ENCODE data around the gene RPS28. TPM values are rescaled to one million over a fixed set of nuclear protein-coding genes. Genes with fewer than 3 reads are reported as not detected.
A peak's percentile ranks its signal among the peaks of the same experiment; 100 is the strongest.
"Not testable (repeated sequence)": the region's sequence is repeated elsewhere in the genome, so short reads cannot be mapped to it uniquely, and the experiment has no call there.

RPS28 gene
- total RNA-seq, 2 experiments from 2014 or later, result 2,814 to 3,007 TPM

DNA sequence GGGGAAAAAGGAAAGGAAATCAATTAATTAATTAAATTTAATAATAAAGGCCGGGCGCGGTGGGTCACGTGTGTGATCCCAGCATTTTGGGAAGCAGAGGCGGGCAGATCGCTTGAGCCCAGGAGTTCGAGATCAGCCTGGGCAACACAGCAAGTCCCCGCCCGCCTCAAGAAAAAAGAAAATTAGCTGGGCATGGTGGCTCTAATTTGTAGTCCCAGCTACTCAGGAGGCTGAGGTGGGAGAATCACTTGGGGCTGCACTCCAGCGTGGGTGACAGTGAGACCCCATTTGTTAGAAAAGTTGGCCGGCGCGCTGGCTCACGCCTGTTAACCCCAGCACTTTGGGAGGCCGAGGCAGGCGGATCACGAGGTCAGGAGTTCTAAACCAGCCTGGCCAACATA, 12.4 kb upstream of the RPS28 start:
- Mint-ChIP-seq H3K9me3 (no peaks in the 10 kb centered on the region), H3K27me3 (ENCODE audit: low read depth) (no peaks in the 10 kb centered on the region), H3K4me1 (ENCODE audit: low read depth) (peaks cover 39% of the 10 kb centered on the region), H3K4me3 (peak overlapping the region; percentile 94), H3K36me3 (ENCODE audit: low read depth) (peaks cover 28% of the 10 kb centered on the region), H3K27ac (peak overlapping the region; percentile 90)
- DNase-seq, result no peak
- intact Hi-C loops (cut with micrococcal nuclease), result loop anchor here (1.0 to 5.0 kb wide), 2 partner anchors 12 to 42 kb away; partner anchors contain the start of genes NDUFA7 and RPS28
- CTCF ChIA-PET, result no interaction called here

DNA sequence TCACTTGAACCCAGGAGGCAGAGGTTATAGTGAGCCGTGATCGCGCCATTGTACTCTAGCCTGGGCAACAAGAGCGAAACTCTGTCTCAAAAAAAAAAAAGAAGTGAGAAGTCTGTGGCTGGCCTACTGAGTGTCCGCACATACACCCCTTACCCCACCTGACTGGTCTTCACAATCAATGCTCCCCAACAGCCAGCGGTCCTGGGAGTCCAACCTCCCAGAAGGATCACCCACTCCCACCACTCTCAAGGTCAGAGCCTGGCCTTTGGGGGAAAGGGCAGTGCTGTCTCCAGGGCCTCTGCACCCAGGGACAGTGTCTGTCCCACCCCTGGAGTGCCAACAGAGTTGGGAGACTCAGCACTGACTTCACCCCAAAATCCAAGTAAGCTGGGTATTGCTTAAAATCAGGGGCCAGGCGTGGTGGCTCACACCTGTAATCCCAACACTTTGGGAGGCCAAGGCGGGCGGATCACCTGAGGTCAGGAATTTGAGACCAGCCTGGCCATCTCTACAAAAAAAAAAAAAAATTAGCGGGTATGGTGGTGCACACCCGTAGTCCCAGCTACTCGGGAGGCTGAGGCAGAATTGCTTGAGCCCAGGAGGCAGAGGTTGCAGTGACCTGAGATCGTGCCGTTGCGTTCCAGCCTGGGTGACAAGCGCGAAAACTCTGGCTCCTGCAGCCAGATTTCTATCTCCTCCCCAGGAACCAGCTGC, 10.8 kb upstream of the RPS28 start:
- intact Hi-C loops (cut with micrococcal nuclease), result no loop called here
- H3K36me3 Mint-ChIP-seq (ENCODE audit: low read depth), result peaks cover 27% of the 10 kb centered on the region
- H3K4me1 Mint-ChIP-seq (ENCODE audit: low read depth), result peaks cover 35% of the 10 kb centered on the region
- no peaks in the 10 kb centered on the region for H3K9me3 Mint-ChIP-seq
- no peaks in the 10 kb centered on the region for H3K27me3 Mint-ChIP-seq (ENCODE audit: low read depth)
- no peak overlapping the region for H3K27ac Mint-ChIP-seq
- H3K4me3 Mint-ChIP-seq, result no peak overlapping the region
- CTCF ChIA-PET, result no interaction called here
- no peak for DNase-seq

DNA sequence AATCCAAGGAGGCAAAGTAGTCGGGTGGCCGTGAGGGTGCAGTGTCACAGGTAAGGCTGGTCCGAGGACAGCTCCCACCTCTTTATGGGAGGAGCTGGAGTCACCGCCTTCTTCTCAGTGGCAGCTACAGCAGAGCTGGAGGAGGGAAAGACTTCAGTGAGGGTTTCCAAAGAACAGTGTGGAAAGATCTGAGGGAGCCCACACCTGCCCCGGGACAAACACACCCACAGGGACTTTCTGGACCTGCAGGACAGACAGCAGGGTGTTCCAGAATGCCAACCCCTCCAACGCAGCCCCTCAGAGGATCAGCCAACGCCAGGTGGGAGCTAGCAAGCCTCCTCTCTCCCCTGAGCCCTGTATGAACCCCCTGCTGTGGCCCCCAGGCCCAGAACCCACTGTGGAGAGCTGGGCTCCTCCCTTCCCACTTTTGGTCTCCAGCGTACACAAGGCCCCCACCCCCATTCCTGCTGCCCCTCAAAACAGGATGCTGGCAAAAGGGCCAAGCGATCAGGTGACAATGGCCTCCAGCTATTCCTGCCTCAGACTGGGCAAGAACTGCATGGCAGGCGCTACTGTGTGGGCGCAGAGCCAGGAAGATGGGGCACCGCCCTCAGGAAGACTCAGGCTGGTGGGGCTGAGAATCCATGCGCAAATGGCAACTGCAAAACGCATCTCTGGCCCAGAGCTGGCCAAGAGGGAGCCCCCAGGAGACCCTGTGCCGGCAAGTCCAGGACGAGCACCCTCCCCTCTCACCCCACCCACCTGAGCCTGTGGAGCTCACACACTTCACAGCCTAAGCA, 9.6 kb upstream of the RPS28 start:
- Mint-ChIP-seq H3K27me3 (ENCODE audit: low read depth) (no peaks in the 10 kb centered on the region), H3K27ac (no peak overlapping the region), H3K36me3 (ENCODE audit: low read depth) (peaks cover 28% of the 10 kb centered on the region), H3K4me3 (no peak overlapping the region), H3K9me3 (no peaks in the 10 kb centered on the region), H3K4me1 (ENCODE audit: low read depth) (peaks cover 26% of the 10 kb centered on the region)
- intact Hi-C loops (cut with micrococcal nuclease), result no loop called here
- CTCF ChIA-PET, result no interaction called here
- DNase-seq, result peak; percentile 0

DNA sequence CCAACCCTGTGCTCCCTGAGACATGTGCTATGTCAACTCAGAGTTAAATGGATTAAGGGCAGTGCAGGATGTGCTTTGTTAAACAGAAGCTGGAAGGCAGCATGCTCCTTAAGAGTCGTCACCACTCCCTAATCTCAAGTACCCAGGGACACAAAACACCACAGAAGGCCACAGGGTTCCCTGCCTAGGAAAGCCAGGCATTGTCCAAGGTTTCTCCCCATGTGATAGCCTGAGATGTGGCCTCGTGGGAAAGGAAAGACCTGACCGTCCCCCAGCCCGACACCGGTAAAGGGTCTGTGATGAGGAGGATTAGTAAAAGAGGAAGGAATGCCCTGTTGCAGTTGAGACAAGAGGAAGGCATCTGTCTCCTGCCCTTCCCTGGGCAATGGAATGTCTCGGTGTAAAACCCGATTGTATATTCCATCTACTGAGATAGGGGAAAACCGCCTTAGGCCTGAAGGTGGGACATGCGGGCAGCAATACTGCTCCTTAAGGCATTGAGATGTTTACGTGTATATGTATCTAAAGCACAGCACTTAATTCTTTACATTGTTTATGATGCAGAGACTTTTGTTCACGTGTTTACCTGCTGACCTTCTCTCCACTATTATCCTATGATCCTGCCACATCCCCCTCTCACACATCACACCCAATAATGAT, 6.2 kb upstream of the RPS28 start:
- H3K9me3 Mint-ChIP-seq; H3K4me3 Mint-ChIP-seq; intact Hi-C loops (cut with micrococcal nuclease); H3K27me3 Mint-ChIP-seq (ENCODE audit: low read depth); DNase-seq; H3K27ac Mint-ChIP-seq: not testable (repeated sequence)
- CTCF ChIA-PET, result interaction anchor here (0.6 kb wide), 1 partner anchor 48 kb away, joined by 5 read pairs; no protein-coding TSS in a partner anchor
- peaks cover 13% of the 10 kb centered on the region for H3K36me3 Mint-ChIP-seq (ENCODE audit: low read depth)
- H3K4me1 Mint-ChIP-seq (ENCODE audit: low read depth), result peaks cover 12% of the 10 kb centered on the region

DNA sequence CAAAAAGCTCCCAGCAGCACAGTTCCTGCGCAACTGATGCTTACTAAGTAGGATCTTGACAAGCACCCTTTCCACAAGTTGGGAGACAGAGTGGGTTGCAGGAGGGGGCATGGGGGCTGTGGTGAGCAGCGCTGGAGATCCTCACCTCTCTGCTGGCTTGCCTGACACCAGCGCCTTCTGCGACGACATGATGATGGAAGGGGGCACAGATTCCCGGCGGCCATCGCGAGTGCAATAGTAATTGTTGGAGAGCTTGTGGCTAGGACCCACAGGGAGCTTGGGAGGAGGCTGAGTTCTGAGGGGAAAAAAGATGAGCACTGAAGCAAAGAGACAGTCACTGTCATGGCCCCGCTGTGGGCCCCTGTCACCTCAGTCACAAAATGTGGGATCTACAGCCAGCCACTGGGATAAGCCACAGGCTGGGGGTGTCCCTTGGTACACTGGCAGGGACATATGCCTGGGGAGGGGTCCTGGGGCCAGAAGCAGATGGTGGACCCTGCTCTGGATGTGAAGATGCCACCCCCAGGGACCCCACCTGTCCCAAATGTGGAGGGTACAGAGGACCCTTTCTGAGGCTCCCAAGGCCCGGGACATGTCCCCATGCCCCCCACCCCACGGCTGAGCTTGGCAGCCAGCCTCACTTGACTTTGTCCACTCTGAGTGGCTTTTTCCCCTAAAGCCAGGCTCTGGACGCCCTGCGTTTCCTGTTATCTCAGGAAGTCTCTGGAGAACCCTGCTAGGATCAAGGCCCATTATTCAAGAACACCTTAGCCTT, 4.8 kb upstream of the RPS28 start:
- peaks cover 16% of the 10 kb centered on the region for H3K36me3 Mint-ChIP-seq (ENCODE audit: low read depth)
- CTCF ChIA-PET, result no interaction called here

DNA sequence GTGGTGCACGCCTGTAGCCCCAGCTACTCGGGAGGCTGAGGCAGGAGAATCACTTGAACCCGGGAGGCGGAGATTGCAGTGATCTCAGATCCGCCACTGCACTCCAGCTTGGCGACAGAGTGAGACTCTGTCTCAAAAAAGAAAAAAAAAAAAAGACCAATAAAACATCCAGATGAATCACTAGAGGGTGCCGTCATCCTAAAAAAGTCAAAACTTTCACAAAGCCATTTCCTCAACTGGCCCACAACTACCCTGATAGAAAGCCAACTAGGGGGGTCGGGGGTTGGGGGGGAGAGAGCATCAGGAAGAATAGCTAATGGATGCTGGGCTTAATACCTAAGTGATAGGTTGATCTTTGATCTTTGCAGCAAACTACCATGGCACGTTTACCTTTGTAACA, 2.5 kb upstream of the RPS28 start:
- H3K27ac Mint-ChIP-seq; H3K27me3 Mint-ChIP-seq (ENCODE audit: low read depth); intact Hi-C loops (cut with micrococcal nuclease); H3K9me3 Mint-ChIP-seq; DNase-seq: not testable (repeated sequence)
- peaks cover 28% of the 10 kb centered on the region for H3K4me1 Mint-ChIP-seq (ENCODE audit: low read depth)
- peaks cover 33% of the 10 kb centered on the region for H3K36me3 Mint-ChIP-seq (ENCODE audit: low read depth)
- CTCF ChIA-PET, result interaction anchor here (0.6 to 1.1 kb wide), 4 partner anchors 34 to 178 kb away, joined by 3 to 5 read pairs (median 3); no protein-coding TSS in a partner anchor
- H3K4me3 Mint-ChIP-seq, result peak overlapping the region; percentile 18

More for the DNA sequence above, 4.8 kb upstream of the RPS28 start:
- Mint-ChIP-seq H3K4me1 (ENCODE audit: low read depth) (peaks cover 14% of the 10 kb centered on the region), H3K27ac (no peak overlapping the region), H3K4me3 (no peak overlapping the region), H3K27me3 (ENCODE audit: low read depth) (no peaks in the 10 kb centered on the region), H3K9me3 (no peaks in the 10 kb centered on the region)
- DNase-seq, result no peak
- intact Hi-C loops (cut with micrococcal nuclease), result no loop called here

DNA sequence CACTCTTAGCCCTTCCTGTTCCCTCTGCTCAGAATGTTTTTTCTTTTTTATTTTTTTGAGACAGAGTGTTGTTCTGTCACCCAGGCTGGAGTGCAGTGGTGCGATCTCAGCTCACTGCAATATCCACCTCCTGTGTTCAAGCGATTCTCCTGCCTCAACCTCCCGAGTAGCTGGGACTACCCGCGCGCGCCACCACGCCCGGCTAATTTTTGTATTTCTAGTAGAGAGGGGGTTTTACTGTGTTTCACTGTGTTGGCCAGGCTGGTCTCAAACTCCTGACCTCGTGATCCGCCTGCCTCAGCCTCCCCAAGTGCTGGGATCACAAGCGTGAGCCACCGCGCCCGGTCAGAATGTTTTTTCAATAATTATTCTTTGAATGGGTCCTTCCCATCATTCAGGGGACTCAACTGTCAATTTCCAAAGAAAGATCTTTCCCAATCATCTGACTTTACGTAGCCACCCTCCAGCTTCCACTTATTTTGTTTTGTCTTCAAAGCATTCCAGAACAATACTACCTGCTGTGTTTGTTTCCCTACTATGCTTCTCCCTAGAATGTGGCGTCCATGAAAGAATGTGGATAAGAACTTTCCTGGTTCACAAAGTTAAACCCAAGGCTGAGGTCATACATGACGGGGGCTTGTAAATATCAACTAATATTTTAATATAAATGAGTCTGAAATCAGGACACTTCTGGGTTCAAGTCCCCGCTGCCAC, 1.3 kb upstream of the RPS28 start:
- H3K4me1 Mint-ChIP-seq (ENCODE audit: low read depth), result peaks cover 30% of the 10 kb centered on the region
- peaks cover 29% of the 10 kb centered on the region for H3K36me3 Mint-ChIP-seq (ENCODE audit: low read depth)
- intact Hi-C loops (cut with micrococcal nuclease), result loop anchor here (2.0 to 5.0 kb wide), 3 partner anchors 51 to 1123 kb away; no protein-coding TSS in a partner anchor

DNA sequence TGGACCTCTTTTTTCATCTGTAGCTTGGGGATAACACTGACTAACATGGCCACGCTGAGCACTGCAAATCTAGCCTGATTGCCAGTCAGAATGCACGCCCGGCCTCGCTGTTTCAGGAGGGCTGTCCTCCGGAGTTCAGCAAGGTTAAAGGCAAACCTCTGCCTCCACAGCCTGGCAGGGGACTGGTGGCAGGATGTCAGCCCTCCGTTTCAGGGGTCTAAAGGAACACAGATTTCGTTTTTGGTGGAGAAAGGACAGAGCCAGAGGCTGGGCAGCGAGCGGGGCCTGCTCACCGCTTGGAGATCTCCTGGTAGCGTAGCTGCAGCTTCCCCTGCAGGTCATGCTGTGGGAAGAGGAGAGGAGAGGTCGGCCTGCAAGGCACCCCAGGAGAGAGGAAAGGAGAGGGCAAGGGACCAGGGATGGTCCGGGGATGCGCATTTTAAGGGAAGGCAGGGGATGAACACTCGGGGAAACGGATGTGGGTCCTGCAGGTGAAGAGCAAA, 681 bp upstream of the RPS28 start:
- H3K4me1 Mint-ChIP-seq (ENCODE audit: low read depth), result peaks cover 30% of the 10 kb centered on the region
- CTCF ChIA-PET, result interaction anchor here (0.6 to 1.4 kb wide), 2 partner anchors 45 to 185 kb away, joined by 3 read pairs; no protein-coding TSS in a partner anchor
- peaks cover 29% of the 10 kb centered on the region for H3K36me3 Mint-ChIP-seq (ENCODE audit: low read depth)
- intact Hi-C loops (cut with micrococcal nuclease), result loop anchor here (1.0 to 5.0 kb wide), 11 partner anchors 12 to 1123 kb away; partner anchors contain the start of genes CD320, ELAVL1, HNRNPM and KANK3
- peak; percentile 36 for DNase-seq
- H3K9me3 Mint-ChIP-seq, result no peaks in the 10 kb centered on the region
- no peaks in the 10 kb centered on the region for H3K27me3 Mint-ChIP-seq (ENCODE audit: low read depth)
- H3K27ac Mint-ChIP-seq, result peak overlapping the region; percentile 95
- H3K4me3 Mint-ChIP-seq, result peak overlapping the region; percentile 100

More for the DNA sequence above, 1.3 kb upstream of the RPS28 start:
- CTCF ChIA-PET, result interaction anchor here (0.6 kb wide), 1 partner anchor 44 kb away, joined by 3 read pairs; no protein-coding TSS in a partner anchor
- H3K27ac Mint-ChIP-seq, result peak overlapping the region; percentile 95
- H3K9me3 Mint-ChIP-seq, result no peaks in the 10 kb centered on the region
- H3K4me3 Mint-ChIP-seq, result peak overlapping the region; percentile 100
- H3K27me3 Mint-ChIP-seq (ENCODE audit: low read depth), result no peaks in the 10 kb centered on the region
- DNase-seq, result no peak

DNA sequence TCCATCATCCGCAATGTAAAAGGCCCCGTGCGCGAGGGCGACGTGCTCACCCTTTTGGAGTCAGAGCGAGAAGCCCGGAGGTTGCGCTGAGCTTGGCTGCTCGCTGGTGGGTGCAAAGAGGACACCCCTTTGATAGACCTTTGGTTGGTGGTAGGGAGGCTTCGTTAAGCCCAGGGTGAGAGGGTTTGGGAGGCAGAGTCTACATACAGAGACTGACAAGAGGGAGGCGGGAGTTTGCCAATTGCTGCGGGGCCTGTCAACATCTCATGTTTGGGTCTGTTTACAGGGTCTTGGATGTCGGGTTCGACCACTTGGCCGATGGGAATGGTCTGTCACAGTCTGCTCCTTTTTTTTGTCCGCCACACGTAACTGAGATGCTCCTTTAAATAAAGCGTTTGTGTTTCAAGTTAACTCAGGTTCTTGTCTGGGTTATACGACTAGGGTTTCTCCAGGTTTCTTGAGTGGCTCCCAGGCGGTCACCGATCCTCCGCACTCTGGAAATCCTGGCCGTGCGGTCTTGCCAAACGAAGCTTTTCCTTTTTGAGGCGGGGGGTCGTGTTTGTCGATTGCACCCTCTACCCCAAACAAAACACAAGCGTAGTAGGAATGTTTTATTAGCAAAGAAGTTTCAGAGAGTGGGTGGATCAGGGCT, 816 bp downstream of the RPS28 start:
- intact Hi-C loops (cut with micrococcal nuclease), result loop anchor here (1.0 to 5.0 kb wide), 11 partner anchors 14 to 1125 kb away; partner anchors contain the start of genes CD320, ELAVL1, HNRNPM and KANK3
- Mint-ChIP-seq H3K4me3 (peak overlapping the region; percentile 100), H3K27me3 (ENCODE audit: low read depth) (no peaks in the 10 kb centered on the region), H3K36me3 (ENCODE audit: low read depth) (peaks cover 25% of the 10 kb centered on the region), H3K9me3 (no peaks in the 10 kb centered on the region), H3K4me1 (ENCODE audit: low read depth) (peaks cover 30% of the 10 kb centered on the region), H3K27ac (peak overlapping the region; percentile 95)
- CTCF ChIA-PET, result interaction anchor here (1.4 kb wide), 1 partner anchor 184 kb away, joined by 3 read pairs; no protein-coding TSS in a partner anchor
- no peak for DNase-seq

DNA sequence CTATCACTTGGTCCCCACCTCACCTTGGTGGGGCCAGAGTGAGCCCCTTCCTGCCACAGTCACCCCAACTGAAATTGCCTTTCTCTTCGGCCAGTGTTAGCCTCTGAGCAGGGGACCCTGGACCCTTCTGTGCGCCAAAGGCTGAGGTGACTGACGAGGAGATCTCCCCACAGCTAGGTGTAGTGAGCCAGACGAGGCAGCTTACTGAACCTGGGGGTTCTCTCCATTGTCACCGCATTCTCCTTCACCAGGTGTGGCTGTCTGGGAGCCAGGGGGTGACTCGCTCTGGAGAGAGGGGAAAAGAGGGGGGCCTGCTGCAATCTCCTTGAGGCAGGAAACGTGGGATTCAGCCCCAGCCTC, 1.3 kb downstream of the RPS28 start:
- Mint-ChIP-seq H3K9me3 (no peaks in the 10 kb centered on the region), H3K27me3 (ENCODE audit: low read depth) (no peaks in the 10 kb centered on the region), H3K4me3 (peak overlapping the region; percentile 100), H3K27ac (peak overlapping the region; percentile 77), H3K36me3 (ENCODE audit: low read depth) (peaks cover 25% of the 10 kb centered on the region), H3K4me1 (ENCODE audit: low read depth) (peaks cover 28% of the 10 kb centered on the region)
- no peak for DNase-seq
- CTCF ChIA-PET, result no interaction called here
- intact Hi-C loops (cut with micrococcal nuclease), result loop anchor here (5.0 kb wide), 2 partner anchors 165 to 1125 kb away; no protein-coding TSS in a partner anchor
